NT2/D1 (cell line): ENCODE data around the gene SCLY.

Experiments used
- SUZ12 ChIP-seq: IDR thresholded peaks from 2 replicates; pipeline ENCODE4 v1.6.1; 2011; ENCODE audit not compliant: insufficient read length, insufficient read depth; ENCODE audit errors: extremely low read depth
- YY1 ChIP-seq: IDR thresholded peaks from 2 replicates; pipeline ENCODE4 v1.6.1; 2011; ENCODE audit not compliant: insufficient read length, insufficient read depth

GRCh38 chr2:238083919-238084318 is 23.1 kb downstream of the SCLY start:
- no peak for TF ChIP-seq SUZ12
- no peak for TF ChIP-seq YY1
